NOMO-1 treated with DMSO at 0.1 percent for 48 hours (cell line): ENCODE measurements around the gene NTS.

ENCODE experiments used
- DNase-seq: peaks from one replicate; lab custom pipeline; 2025; ENCODE audit not compliant: unreplicated experiment; lab: John Stamatoyannopoulos, UW

Gene NTS

GRCh38 chr12:85920324-85920947 lies 46.3 kb downstream of the NTS start:
- DNase-seq = peak; percentile 14

- DNase-seq = no peak
These were observed 49.8 kb downstream of the NTS start for GRCh38 chr12:85923767-85924331.

GRCh38 chr12:85927166-85927565 lies 53.1 kb downstream of the NTS start:
- no peak for DNase-seq
